Ectodermal cell (in vitro differentiated cells): ENCODE results near the gene KRT76.

Experiments
- H3K27ac ChIP-seq: 2 replicates; pipeline ENCODE4 v1.7.0; 2013; ENCODE audit warnings: mild to moderate bottlenecking, low read depth, low read length; ENCODE audit not compliant: insufficient read depth, poor library complexity, severe bottlenecking
- H3K27me3 ChIP-seq: 2 replicates; pipeline ENCODE4 v1.7.0; 2013; ENCODE audit warnings: mild to moderate bottlenecking, low read length; ENCODE audit not compliant: insufficient read depth, control insufficient read depth, poor library complexity, severe bottlenecking
- H3K36me3 ChIP-seq: one replicate; pipeline ENCODE4 v1.7.0; 2013; ENCODE audit warnings: low read length; ENCODE audit not compliant: control insufficient read depth, insufficient read depth
- H3K4me1 ChIP-seq: one replicate; pipeline ENCODE4 v1.7.0; 2013; ENCODE audit warnings: low read length; ENCODE audit not compliant: control insufficient read depth, insufficient read depth
- H3K4me3 ChIP-seq: 2 replicates; pipeline ENCODE4 v1.7.0; 2013; ENCODE audit warnings: low read depth, low read length, control low read depth; ENCODE audit not compliant: insufficient read depth
- H3K9me3 ChIP-seq: 2 replicates; pipeline ENCODE4 v1.7.0; 2013; ENCODE audit warnings: mild to moderate bottlenecking, low read length, moderate library complexity; ENCODE audit not compliant: control insufficient read depth
- WGBS, 2 experiments: methylation state at CpG; one replicate each; pipeline ENCODE4 v1.1.7; 2013; ENCODE audit warnings: missing lambda C conversion rate in 2 of 2; 5-methylcytosine and 5-hydroxymethylcytosine counted together

KRT76 gene

DNA sequence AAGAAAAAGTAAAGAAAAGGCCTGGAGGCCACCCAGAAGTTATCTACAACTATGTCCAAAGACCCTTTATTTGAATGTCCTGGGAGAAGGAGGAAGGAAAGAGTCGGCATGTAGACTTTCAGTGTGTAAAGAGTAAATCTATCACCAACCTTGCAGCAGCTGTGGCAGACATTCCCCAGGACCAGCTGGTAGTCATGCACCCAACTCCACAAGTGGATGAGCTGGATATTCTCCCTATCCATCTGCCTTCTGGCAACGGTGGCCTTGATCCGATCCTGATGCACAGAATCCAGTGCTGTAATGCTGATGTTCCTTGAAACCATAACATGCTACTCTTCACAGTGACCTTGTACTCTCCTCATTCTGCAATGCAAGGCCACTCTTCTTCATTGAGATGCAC, 27.3 kb downstream of the KRT76 start:
- peaks cover 17% of the 10 kb centered on the region for H3K27me3 ChIP-seq
- H3K4me1 ChIP-seq: no peaks in the 10 kb centered on the region
- H3K9me3 ChIP-seq: no peaks in the 10 kb centered on the region
- no peak overlapping the region for H3K27ac ChIP-seq
- H3K36me3 ChIP-seq: no peaks in the 10 kb centered on the region
- H3K4me3 ChIP-seq: no peak overlapping the region
- WGBS, 2 experiments: 92 to 93% methylated on average over 3 of the region's 3 CpGs

DNA sequence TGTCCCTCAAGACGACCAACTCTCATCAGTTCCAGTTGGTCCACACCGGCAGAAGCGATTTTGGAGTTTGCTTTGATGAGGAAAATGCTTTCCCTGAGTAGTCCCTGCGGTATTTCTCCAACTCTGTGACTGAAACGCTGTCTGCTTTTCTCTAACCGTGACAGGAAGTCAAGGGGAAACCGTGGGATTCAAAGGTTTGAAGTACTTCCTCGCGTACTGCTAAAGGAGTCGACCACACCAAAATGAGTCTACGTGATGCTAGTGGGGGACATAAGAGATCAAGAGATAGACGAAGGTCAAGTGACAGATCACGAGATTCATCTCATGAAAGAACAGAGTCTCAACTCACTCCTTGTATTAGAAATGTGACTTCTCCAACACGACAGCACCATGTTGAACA, 28.6 kb downstream of the KRT76 start:
- 86% methylated on average over 14 of the region's 14 CpGs for WGBS, 2 experiments
- no peak overlapping the region for H3K4me3 ChIP-seq
- H3K9me3 ChIP-seq: no peaks in the 10 kb centered on the region

DNA sequence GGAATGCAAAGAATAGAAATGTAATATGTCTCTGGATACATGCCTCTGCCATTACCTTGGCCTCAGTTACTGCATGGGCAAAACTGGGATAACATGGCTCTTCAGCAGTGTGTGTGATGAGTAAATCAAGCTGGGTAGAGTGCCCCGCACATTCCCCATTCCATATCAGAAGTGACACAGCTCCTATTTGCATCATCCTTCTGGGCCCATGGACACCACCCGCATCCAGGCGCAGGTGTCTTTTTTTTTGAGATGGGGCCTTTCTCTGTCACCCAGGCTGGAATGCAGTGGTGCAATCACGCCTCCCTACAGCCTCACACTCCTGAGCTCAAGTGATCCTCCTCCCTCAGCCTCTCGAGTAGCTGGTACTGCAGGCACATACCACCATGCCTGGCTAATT, 31.6 kb downstream of the KRT76 start:
- Histone ChIP-seq H3K4me1 (no peaks in the 10 kb centered on the region), H3K9me3 (no peaks in the 10 kb centered on the region), H3K36me3 (no peaks in the 10 kb centered on the region), H3K27ac (no peak overlapping the region), H3K4me3 (no peak overlapping the region), H3K27me3 (peaks cover 16% of the 10 kb centered on the region)
- WGBS, 2 experiments: 75 to 79% methylated on average over 5 of the region's 5 CpGs

More for the DNA sequence above, 28.6 kb downstream of the KRT76 start:
- Histone ChIP-seq H3K27ac (no peak overlapping the region), H3K4me1 (no peaks in the 10 kb centered on the region), H3K27me3 (peaks cover 22% of the 10 kb centered on the region), H3K36me3 (no peaks in the 10 kb centered on the region)

DNA sequence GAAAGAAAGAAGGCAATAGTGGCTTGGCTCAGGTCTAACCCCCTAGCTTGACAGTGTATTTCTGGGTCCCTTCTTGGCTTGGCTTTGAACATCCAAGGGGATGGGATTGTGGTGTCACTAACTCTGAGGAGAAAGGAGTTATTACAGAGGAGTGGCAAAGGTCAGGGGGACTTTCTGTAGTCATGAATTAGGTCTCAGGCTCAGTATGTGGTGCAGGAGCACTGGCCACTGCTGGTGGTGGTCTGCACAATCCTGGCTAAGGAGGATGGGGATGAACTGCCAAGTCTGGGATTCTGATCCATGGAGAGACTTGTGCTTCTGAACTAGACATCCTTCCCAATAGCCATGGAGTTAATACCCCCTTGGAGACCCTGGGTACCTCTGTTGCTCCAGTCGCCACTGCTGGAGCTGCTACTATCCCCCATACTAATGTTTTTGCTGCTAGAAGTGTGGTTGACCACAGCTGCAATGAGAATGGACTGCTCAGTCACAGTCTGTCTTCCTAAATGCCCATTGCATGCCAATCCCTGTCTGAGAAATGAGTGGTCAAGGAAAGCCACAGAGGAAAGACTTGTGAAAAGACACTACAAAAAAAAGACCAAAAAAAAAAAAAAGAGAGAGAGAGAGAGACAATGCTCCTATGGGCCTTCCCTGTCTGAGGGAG, 32.5 kb downstream of the KRT76 start:
- H3K4me1 ChIP-seq: no peaks in the 10 kb centered on the region
- H3K36me3 ChIP-seq: no peaks in the 10 kb centered on the region
- H3K4me3 ChIP-seq: no peak overlapping the region
- H3K27ac ChIP-seq: no peak overlapping the region
- no peaks in the 10 kb centered on the region for H3K9me3 ChIP-seq
- 64 to 70% methylated on average over 1 of the region's 1 CpG for WGBS, 2 experiments
- H3K27me3 ChIP-seq: peaks cover 16% of the 10 kb centered on the region

DNA sequence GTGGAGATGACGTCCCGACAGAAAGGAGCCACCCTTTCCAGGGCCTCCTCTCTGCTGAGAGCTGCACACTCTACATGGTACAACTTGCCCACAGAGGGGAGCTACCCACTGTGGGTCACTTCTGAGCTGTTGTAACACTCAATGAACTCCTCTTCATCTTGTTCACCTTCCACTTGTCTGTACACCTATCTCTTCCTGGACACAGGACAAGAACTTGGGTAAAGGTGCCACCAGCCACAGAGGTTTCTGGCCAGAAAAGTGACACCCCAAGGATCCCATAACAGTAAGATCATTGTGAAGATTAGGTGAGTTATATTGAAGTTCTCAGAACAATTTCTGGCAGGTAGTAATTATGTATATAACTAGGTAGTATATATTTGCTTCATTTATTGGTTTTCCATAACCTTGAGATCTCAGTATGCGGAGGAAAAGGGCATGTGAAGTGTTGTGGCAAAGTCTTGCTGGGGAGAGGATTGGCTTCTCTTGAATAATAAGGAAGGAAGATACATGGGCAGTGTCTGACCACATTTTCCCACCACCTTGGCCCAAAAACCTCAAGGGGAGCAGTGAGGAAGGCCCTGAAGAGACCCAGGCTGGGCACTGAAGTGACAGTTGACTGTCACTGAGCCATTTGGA, 34.2 kb downstream of the KRT76 start:
- Histone ChIP-seq H3K4me3 (no peak overlapping the region), H3K4me1 (no peaks in the 10 kb centered on the region), H3K27ac (no peak overlapping the region), H3K27me3 (peaks cover 16% of the 10 kb centered on the region), H3K36me3 (no peaks in the 10 kb centered on the region), H3K9me3 (no peaks in the 10 kb centered on the region)
- WGBS, 2 experiments: 70 to 80% methylated on average over 3 of the region's 3 CpGs

DNA sequence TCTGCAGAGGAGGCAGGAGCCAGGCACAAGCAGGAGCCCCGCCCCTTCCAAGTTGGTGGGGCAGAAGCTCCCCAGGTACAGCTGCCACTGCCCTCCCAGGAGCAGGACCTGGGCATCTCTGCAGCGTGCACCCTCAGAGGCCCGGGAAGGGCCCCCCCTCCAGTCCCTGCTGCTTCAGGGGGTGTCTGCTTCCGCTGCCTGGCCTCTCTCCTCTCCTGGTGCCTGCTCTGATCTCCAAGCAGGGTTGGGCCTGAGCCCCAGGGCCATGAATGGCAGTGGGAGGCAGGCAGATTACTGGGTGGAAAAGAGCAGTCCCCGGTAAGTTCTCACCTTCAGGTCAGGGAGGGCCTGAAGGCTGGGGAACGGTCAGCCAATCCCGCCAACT, 35.0 kb downstream of the KRT76 start:
- no peaks in the 10 kb centered on the region for H3K4me1 ChIP-seq
- WGBS, 2 experiments: 75 to 82% methylated on average over 7 of the region's 7 CpGs
- H3K27me3 ChIP-seq: peaks cover 16% of the 10 kb centered on the region
- H3K9me3 ChIP-seq: no peaks in the 10 kb centered on the region
- no peak overlapping the region for H3K27ac ChIP-seq
- no peaks in the 10 kb centered on the region for H3K36me3 ChIP-seq
- H3K4me3 ChIP-seq: no peak overlapping the region

DNA sequence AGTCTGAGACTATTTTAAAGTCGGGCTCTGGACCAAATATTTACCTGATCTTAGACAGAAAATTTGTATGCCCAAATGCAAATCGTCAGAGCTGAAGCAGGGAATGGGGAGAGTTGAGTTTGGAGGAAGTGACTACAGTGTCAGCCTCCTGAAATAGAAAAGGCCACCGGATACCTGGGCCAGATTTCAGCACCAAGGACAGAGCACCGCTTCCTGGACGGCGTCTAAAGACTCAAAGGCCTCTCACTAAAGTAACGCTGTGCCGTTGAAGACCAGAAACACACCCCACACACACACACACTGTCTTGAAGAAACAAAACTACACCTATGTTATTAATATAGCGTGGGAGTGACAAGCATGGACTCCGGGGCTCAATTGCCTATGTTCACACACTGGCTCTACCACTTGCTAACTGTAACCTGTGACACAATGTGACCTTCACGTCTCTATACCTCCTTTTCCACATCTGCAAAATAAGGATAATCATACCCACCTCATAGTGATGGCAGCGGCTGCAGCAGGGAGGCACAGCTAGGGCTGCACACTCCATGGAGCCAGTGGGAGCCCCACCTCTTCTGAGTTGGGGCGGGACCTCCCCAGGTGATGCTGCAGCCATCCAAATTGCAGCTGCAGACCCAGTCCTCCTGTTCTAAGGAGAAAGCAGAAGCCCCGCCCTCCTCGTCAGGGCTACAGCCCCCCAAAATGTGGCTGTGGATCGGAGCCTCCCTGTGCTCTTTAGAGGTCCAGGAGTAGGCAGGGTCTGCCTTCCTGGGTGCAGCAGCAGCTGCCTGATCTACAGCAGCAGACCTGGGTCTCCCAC, 35.6 kb downstream of the KRT76 start:
- no peak overlapping the region for H3K4me3 ChIP-seq
- no peaks in the 10 kb centered on the region for H3K36me3 ChIP-seq
- peaks cover 16% of the 10 kb centered on the region for H3K27me3 ChIP-seq
- H3K9me3 ChIP-seq: no peaks in the 10 kb centered on the region
- H3K27ac ChIP-seq: no peak overlapping the region
- no peaks in the 10 kb centered on the region for H3K4me1 ChIP-seq
- WGBS, 2 experiments: 22 to 23% methylated on average over 16 of the region's 16 CpGs

DNA sequence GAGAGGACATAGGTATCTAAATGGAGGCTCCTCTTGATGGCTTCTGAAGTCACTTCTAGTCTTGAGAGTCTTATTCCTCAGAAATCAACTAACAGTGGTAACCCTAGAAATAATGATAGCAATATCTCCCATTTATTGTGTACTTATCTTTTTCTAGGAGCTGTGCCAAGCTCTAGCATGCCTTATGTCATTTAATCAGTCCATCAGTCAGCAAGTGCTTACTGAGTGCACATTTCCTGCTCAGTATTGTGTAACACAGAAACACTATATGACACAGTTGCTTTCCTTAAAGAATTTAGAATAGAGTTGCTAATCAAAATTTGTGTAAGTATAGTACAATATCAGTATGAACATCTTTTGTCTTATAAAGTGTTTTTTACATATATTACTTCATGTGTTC, 36.6 kb downstream of the KRT76 start:
- H3K27me3 ChIP-seq: peaks cover 14% of the 10 kb centered on the region
- no peaks in the 10 kb centered on the region for H3K9me3 ChIP-seq
- no peaks in the 10 kb centered on the region for H3K36me3 ChIP-seq
- no peak overlapping the region for H3K4me3 ChIP-seq
- H3K4me1 ChIP-seq: no peaks in the 10 kb centered on the region
- no peak overlapping the region for H3K27ac ChIP-seq

DNA sequence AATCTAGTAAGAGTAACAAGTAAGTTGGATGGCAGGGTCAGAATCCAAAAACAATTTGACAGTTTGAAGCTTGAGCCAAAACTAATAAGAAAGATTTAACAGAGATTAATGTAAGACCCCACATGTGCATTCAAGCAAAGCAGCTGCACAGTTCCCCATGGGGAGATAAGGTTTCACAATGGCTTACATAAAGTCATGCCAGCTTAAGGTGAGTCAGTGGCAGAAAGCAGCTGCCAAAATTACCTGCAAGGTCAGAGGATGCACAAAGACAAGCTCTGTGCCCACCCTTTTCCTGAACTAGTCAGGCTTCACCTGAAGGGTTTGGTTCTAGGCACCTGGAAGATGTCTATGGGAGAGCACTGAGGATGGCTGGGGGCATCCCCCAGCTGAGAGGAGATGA, 37.2 kb downstream of the KRT76 start:
- Histone ChIP-seq H3K9me3 (no peaks in the 10 kb centered on the region), H3K36me3 (no peaks in the 10 kb centered on the region), H3K4me3 (no peak overlapping the region), H3K27ac (no peak overlapping the region), H3K4me1 (no peaks in the 10 kb centered on the region), H3K27me3 (peaks cover 14% of the 10 kb centered on the region)

DNA sequence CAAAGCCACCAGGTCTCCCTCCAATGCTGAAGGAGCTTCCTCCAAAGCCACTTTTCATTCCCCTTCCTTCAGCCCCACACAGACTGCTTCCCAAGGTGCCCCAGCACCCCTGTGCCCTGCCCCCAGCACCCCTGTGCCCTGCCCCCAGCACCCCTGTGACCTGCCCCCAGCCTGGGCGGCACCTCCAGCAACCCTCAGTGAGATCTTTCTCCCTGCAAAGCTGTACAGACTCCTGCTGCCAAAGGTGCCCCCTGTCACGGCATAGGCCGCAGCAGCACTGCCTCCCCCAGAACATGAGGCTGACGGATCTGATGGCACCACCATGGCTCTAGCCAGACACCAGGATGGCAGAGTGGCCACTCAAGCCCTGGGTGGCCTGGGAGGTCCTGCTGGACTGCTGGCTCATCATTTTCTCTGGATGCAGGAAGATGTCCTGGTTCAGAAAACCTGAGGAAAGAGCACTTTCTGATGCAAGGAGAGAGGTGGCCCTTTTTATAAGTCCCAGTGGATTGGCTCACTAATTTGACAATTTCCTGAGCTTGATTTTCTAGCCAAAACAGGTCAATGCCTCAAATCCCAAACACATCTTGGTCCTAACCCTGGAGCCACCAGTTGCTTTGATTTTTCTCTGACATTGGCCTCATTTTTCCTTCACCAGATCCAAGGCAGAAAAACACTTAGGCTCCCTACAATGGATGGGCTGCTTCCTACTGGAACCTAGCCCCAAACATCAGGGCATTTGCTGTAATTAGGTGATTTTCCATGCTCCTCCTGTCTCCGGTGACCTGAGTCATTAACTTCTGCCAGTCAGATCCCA, 41.1 kb downstream of the KRT76 start:
- Histone ChIP-seq H3K4me1 (no peaks in the 10 kb centered on the region), H3K27me3 (peaks cover 12% of the 10 kb centered on the region)
- 70 to 75% methylated on average over 5 of the region's 5 CpGs for WGBS, 2 experiments

More for the DNA sequence above, 41.1 kb downstream of the KRT76 start:
- no peak overlapping the region for H3K27ac ChIP-seq
- no peaks in the 10 kb centered on the region for H3K9me3 ChIP-seq
- no peaks in the 10 kb centered on the region for H3K36me3 ChIP-seq
- no peak overlapping the region for H3K4me3 ChIP-seq
